T-helper 9 cell (primary cell): ENCODE data around the gene ADAM17.
A peak's percentile ranks its signal among the peaks of the same experiment; 100 is the strongest.
"Not testable (repeated sequence)": the region's sequence is repeated elsewhere in the genome, so short reads cannot be mapped to it uniquely, and the experiment has no call there.

Experiments
- DNase-seq: peaks from one replicate; pipeline ENCODE4 v3.0.0-alpha.2; 2020

Gene ADAM17

DNA sequence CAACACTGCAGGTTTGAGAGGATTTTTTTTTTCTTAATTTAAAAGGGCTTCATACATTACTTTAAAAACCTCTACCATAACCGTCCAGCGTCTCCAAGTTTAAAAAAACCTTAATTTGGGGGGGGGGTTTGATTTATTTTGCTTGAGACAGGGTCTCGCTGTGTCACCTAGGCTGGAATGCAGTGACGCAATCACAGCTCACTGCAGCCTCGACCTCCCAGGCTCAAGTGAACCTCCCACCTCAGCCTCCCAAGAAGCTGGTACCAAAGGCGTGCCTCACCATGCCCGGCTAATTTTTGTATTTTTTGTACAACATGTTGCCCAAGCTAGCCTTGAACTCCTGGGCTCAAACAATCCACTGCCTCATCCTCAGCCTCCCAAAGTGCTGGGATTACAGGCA lies 36.9 kb downstream of the ADAM17 start:
- no peak for DNase-seq

GRCh38 chr2:9518163-9518562 lies 37.5 kb downstream of the ADAM17 start:
- DNase-seq: no peak

DNA sequence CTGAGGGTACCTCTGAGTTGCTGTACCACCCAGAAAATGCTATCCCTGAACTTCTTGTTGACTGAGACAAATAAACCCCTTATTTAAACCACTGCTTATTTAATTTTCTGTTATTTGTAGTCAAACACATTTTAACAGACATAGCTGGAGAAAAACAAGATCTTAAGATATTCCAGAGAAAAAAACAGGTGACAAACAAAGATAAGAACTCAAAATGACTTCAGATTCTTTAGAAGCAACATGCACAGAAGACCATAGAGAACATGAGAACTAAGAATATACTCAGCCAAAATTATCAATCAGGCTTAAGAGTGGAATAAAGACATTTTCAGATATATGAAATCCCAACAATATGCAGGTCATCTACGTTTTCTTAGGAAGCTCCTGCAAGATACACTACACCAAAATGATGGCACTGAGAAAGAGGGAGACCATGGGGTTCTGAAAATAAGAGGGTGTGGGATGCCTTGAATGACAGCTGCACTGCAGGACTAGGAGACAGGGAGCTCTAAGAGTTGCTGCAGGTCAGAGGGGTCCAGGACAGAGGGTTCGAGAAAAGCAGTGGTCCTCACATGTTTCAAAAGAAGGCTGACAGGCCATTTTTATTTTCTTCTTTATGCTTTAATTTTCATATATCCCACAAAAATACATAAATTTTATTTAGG lies 38.4 kb downstream of the ADAM17 start:
- no peak for DNase-seq

- DNase-seq: not testable (repeated sequence)
These were observed 41.7 kb downstream of the ADAM17 start for GRCh38 chr2:9513946-9514345.

DNA sequence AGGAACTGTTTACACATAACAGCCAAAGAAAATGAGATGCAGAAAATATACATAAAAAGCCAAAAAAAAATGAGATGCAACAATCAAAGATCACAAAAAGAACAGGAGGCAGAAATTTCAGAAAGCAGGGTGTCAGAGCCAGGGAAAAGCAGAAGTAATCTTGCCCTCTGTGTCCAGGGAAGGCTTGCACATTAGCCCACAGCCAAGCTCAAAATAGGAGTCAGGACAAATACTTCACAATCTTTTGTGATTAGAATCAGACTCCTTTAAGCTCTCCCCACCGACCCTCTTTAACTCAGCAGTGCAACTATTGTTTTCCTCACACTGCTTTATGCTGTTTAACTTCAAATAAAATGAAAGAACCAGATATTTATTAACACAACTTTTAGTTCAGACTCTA lies 46.7 kb downstream of the ADAM17 start:
- no peak for DNase-seq

- no peak for DNase-seq
These were observed 57.4 kb downstream of the ADAM17 start for GRCh38 chr2:9498210-9498609.

- DNase-seq: no peak
These were observed 58.6 kb downstream of the ADAM17 start for GRCh38 chr2:9497017-9497416.

- no peak for DNase-seq
These were observed 61.5 kb downstream of the ADAM17 start for GRCh38 chr2:9494081-9494480.

DNA sequence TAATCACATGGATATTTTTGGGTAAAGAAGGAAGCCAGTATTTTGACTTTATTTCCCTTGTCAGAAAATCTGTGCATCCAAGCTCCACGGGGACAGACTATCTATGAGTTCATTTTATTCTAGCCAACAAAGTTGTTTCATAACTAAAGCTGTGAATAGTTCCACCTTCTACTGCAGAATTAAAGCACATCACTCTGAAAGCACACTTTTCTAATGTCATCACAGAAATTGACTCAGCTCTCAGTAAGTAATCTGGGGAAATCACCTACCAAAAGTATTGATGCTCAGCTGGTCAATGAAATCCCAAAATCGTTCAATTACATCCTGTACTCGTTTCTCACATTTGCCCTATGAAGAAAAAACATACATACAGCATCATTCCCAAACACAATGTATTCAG lies 62.2 kb downstream of the ADAM17 start:
- DNase-seq: no peak

GRCh38 chr2:9492927-9493326 lies 62.7 kb downstream of the ADAM17 start:
- DNase-seq: no peak

DNA sequence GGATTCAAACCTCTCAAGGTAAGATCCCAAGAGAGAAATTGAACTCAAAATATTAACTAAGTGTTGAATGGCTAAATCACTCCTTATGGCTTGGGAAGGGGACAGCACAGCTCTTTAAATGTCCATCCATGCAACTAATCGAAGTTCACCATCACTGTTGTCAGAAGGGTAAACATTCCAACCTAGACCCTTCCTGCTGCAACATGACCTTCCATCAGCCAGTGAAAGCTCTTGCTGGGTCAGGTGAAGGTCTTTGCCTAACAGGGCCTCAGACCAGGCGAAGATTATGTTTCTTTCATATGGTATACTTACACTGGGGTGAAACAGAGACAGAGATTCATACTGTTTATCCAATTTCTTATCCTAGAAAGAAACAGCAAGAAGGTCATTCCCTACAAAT lies 64.8 kb downstream of the ADAM17 start:
- no peak for DNase-seq

DNA sequence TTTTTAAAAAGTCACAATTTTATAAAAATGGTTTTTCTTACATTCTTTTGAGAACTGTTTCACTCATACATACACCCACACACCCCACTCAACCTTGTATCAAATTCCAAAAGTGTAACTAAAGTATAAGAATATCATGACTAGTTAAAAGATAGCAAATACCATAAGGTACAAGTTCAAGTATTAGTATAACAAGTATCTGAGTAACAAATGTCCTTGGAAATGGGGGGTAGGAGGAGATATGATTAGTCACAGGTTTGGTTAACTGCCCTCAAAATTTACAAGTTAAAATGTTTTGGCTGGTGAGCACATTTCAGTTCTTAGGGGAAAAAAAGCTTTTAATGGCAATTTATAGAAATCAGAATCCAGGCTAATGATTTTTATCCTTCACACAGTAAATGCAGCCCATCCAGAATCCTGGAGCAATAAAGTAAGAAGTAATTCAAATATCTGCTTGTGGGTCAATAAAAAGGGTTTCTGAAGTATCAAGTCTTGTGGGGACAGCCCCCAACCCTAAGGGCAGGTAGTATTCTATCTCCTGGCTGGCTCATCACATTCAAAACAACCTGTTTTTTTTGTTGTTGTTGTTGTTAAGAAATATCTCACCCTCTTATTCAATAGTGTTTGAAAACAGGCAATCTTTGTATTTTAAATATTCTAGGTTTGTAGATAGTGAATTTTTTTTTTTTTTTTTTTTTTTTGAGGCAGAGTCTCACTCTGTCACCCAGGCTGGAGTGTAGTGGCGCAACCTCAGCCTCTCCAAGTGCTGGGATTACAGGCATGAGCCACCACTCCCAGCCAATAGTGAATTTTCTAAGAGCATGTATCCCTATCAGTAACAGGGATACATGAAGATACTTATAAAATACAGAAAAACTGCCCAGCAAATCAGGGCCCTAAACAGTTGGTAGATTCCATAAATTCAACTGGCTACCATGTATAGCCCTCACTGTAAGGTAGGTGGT lies 66.8 kb downstream of the ADAM17 start:
- no peak for DNase-seq

DNA sequence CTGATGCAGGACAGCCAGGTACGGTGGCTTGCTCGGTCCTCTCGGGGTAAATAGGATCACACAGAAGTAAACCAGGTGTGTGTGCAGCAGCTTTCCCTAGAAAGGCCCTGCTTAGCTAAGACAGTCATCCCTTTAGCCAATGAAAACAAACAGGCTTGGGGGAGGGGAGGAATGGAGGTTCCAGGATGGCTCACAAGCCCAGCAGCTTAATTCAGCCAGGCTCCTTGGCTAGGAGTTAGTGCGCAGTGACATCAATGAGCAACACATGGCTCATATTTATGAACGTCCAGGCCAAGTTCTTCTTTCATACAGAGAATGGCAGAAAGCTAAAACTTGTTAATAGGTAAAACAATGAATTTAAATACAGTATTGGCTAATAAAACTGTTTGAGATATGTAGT lies 71.1 kb downstream of the ADAM17 start:
- no peak for DNase-seq

GRCh38 chr2:9483107-9483506 lies 72.5 kb downstream of the ADAM17 start:
- no peak for DNase-seq

- DNase-seq: no peak
These were observed 75.5 kb downstream of the ADAM17 start for GRCh38 chr2:9480157-9480556.

DNA sequence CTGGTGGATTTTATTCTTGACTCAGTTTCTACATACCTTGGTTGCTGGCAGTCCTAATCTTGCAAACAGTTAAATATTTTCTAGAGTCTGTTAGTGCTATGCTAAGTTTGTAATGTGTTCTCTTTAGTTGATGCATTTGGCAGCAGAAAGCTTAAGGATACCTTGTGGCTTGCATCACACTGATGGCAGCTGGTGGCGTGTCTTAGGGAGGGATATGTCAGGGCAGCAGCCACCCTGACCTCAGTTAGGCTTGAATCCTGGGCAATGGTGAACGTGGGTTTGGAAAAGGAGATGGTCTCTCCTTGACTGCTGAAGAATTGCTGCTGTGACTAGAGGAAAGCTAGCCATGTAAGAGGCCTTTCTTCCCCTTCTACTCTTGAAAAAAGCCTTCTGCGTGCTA lies 77.1 kb downstream of the ADAM17 start:
- no peak for DNase-seq

DNA sequence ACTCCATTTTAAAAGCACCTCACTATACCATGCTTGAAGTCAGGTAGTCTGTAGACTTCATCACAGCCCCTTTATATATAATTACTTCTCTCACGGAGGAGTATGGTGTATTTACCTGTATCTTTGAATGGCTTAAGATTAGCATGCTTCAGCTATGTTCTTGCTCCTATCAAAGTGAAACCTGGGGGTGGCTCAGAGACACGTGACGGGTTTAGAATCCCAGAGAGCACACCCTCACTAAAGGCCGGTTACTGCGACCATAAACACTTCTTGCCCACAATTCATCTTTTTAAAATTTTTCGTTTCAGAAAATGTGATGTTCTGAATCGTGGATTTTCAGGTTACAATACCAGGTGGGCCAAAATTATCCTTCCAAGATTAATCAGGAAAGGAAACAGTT lies 77.7 kb downstream of the ADAM17 start:
- DNase-seq: no peak

DNA sequence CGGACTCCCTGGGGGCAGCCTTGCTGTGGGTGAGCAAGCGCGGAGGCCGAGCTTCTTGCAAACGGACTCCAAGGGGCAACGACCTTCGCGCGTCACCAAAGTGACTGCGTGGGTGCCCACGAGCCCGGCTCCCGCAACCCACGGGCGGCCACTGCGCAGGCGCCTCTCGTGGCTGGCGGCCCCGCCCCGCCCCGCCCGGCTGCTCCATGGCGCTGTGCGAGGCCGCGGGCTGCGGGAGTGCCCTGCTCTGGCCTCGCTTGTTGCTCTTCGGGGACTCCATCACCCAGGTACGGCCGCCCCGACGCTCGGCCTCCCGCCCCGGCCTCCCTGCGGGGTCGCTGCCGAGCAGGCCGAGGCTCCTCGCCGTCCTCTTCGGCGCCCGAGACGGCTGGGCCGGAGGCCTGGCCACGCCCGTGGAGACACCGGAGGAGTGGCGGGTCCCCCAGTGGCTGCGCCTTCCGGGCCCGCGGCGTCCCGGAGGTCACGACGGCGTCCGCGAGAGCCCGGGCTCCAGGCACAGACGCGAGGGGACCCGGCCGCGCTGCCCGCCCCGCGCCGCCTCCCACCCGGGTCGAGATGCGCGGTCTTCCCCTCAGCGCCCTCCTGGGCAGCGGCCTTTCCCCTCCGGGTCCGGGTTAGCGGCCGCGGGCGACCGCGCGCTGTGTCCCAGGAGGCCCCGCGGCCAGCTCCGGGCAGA lies 81.1 kb downstream of the ADAM17 start, which contains the start of gene IAH1:
Gene IAH1, plus strand, starts transcription at position 191 of the 697 bp plus-strand sequence. Its CDS starts 16 bp downstream, at position 207.
- peak; percentile 67 for DNase-seq

DNA sequence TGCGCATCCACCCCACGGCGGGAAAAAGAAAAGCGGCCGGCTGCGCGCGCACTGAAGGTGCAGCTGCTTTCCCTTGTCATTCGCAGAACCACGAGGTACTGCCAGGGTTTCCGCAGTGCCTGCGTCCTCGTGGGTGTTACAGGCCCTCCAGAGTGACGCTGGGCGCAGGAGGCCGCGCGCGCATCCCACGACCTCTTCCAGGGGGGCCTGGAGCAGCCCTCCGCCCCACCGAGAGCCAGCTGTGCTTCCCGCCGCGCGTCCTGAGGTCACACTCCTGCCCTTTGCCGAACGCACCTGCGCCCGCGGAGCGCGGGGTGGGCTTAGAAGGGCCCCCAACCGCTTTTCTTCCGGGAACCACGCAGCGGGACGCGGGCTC lies 81.7 kb downstream of the ADAM17 start:
- peak; percentile 54 for DNase-seq

DNA sequence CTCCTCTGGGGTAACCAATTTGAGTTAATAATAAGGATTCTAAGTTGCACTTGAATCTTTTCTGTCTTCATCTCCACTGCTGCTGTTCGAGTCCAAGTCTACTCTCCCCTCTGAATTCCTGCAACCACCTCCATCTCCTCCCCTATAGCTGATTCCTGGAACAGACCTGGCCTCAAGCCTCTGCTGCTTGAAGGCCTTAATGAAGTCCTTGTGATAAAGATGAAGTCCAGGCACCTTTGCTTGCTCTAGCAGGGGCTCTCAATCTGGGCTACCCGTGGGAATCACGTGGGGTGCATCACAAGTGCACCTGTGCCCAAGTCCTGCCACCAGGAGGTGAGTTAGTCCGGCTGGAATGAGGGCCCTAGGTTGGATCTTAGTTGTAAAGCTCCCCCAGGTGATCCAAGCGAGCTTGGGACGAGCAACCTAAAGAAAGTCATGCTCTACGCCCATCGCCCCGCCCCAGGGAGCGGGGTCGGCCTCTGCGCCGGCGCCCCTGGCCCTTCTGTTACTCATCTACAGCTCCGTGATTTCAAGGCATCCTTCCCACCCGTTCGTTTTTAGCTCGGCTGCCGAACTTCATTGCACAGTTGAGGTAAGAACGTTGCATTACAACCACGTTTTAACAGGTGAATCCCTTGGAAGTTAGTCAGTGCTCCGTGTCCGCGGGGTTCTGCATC lies 82.2 kb downstream of the ADAM17 start:
- no peak for DNase-seq

GRCh38 chr2:9472511-9472910 lies 83.1 kb downstream of the ADAM17 start:
- DNase-seq: no peak

- no peak for DNase-seq
These were observed 84.4 kb downstream of the ADAM17 start for GRCh38 chr2:9471206-9471605.

GRCh38 chr2:9467687-9468086 lies 87.9 kb downstream of the ADAM17 start:
- DNase-seq: no peak
